Smooth muscle cell (in vitro differentiated cells): Measurements from ENCODE around the gene ASIC1. TPM values are rescaled to one million over a fixed set of nuclear protein-coding genes. Genes with fewer than 3 reads are reported as not detected.

Source experiments
- DNase-seq: peaks from one replicate; lab custom pipeline; 2025; ENCODE audit not compliant: unreplicated experiment; lab: John Stamatoyannopoulos, UW
- H2AFZ ChIP-seq: fragments of 200-600 bp; sonication (generic); 2 replicates; pipeline ENCODE4 v1.6.0; 2016; ENCODE audit warnings: antibody characterized with exemption, low read depth, mild to moderate bottlenecking
- H3F3A ChIP-seq: fragments of 200-600 bp; sonication (generic); 2 replicates; pipeline ENCODE4 v1.6.0; 2017; ENCODE audit warnings: antibody characterized with exemption, low read depth
- H3K27ac ChIP-seq: fragments of 200-600 bp; sonication (generic); 2 replicates; pipeline ENCODE4 v1.5.1; 2016; ENCODE audit warnings: low read depth, mild to moderate bottlenecking
- H3K27me3 ChIP-seq: fragments of 200-600 bp; sonication (generic); 2 replicates; pipeline ENCODE4 v1.6.1; 2016; ENCODE audit warnings: low read depth, mild to moderate bottlenecking
- H3K36me3 ChIP-seq: fragments of 200-600 bp; sonication (generic); 2 replicates; pipeline ENCODE4 v1.5.1; 2016; ENCODE audit warnings: low read depth
- H3K4me1 ChIP-seq: fragments of 200-600 bp; sonication (generic); 2 replicates; pipeline ENCODE4 v1.5.1; 2016; ENCODE audit warnings: low read depth
- H3K4me2 ChIP-seq: fragments of 200-600 bp; sonication (generic); 2 replicates; pipeline ENCODE4 v1.6.0; 2016; ENCODE audit warnings: mild to moderate bottlenecking
- H3K4me3 ChIP-seq: fragments of 200-600 bp; sonication (generic); 2 replicates; pipeline ENCODE4 v1.5.1; 2016; ENCODE audit warnings: mild to moderate bottlenecking
- H3K79me2 ChIP-seq: fragments of 200-600 bp; sonication (generic); 2 replicates; pipeline ENCODE4 v1.6.0; 2016; ENCODE audit warnings: low read depth, mild to moderate bottlenecking
- H3K9ac ChIP-seq: fragments of 200-600 bp; sonication (generic); 2 replicates; pipeline ENCODE4 v1.6.0; 2016; ENCODE audit warnings: low read depth
- H3K9me3 ChIP-seq: fragments of 200-600 bp; sonication (generic); replicated peaks from 2 replicates; pipeline ENCODE4 v1.5.1; 2016; ENCODE audit warnings: low read depth
- H4K20me1 ChIP-seq: fragments of 200-600 bp; sonication (generic); 2 replicates; pipeline ENCODE4 v1.6.0; 2016; ENCODE audit warnings: low read depth
- CTCF ChIP-seq: fragments of 200-600 bp; sonication (generic); IDR thresholded peaks from 2 replicates; pipeline ENCODE4 v1.5.1; 2017; ENCODE audit warnings: borderline replicate concordance, mild to moderate bottlenecking, antibody characterized with exemption; ENCODE audit not compliant: insufficient read depth, poor library complexity, severe bottlenecking
- WGBS: methylation state at CpG from one replicate; pipeline ENCODE4 v1.1.7; 2016; ENCODE audit warnings: low lambda C conversion rate; 5-methylcytosine and 5-hydroxymethylcytosine counted together
- polyA plus RNA-seq: library from polyadenylated mRNA; unstranded; fragments of >200 nt; fragmentation: Nextera tagmentation; extraction: Ambion mirVana; gene quantifications from 2 replicates; pipeline ENCODE4 v1.2.1, GENCODE V29; 2016
- total RNA-seq: library from RNA; depleted of rRNA; stranded (reverse); fragments of >200 nt; gene quantifications from 2 replicates; pipeline ENCODE4 v1.2.3, GENCODE V29; 2014

Gene ASIC1
- total and polyA plus RNA-seq, 2 experiments from 2014 or later: 0.45 to 1.5 TPM

GRCh38 chr12:50047693-50048250 lies 9.6 kb upstream of the ASIC1 start:
- Histone ChIP-seq H3K27ac (no peak overlapping the region), H2AFZ (no peak overlapping the region), H3K9ac (no peak overlapping the region), H3K36me3 (no peaks in the 10 kb centered on the region), H3K4me3 (no peak overlapping the region), H3F3A (no peaks in the 10 kb centered on the region), H3K79me2 (no peaks in the 10 kb centered on the region), H3K4me2 (no peak overlapping the region), H4K20me1 (no peaks in the 10 kb centered on the region), H3K4me1 (peaks cover 14% of the 10 kb centered on the region), H3K9me3 (no peaks in the 10 kb centered on the region), H3K27me3 (peaks cover 11% of the 10 kb centered on the region)
- TF ChIP-seq CTCF: no peak
- WGBS: 76% methylated on average over 7 of the region's 7 CpGs
- no peak for DNase-seq

- Histone ChIP-seq H3K27me3 (peaks cover 11% of the 10 kb centered on the region), H2AFZ (no peak overlapping the region), H3K27ac (no peak overlapping the region), H3K4me3 (no peak overlapping the region), H3K9ac (no peak overlapping the region), H4K20me1 (no peaks in the 10 kb centered on the region), H3K4me1 (peaks cover 14% of the 10 kb centered on the region), H3K36me3 (no peaks in the 10 kb centered on the region), H3K79me2 (no peaks in the 10 kb centered on the region), H3K9me3 (no peaks in the 10 kb centered on the region), H3F3A (no peaks in the 10 kb centered on the region), H3K4me2 (peak overlapping the region; percentile 90)
- WGBS: 89% methylated on average over 3 of the region's 3 CpGs
- DNase-seq: no peak
- TF ChIP-seq CTCF: no peak
Observed at GRCh38 chr12:50049254-50050118, 7.9 kb upstream of the ASIC1 start.

- 87% methylated on average over 3 of the region's 3 CpGs for WGBS
- H3K4me3 ChIP-seq: peak overlapping the region; percentile 44
- H2AFZ ChIP-seq: no peak overlapping the region
- no peak for DNase-seq
- no peaks in the 10 kb centered on the region for H3K36me3 ChIP-seq
- H3K9ac ChIP-seq: no peak overlapping the region
- H3K27ac ChIP-seq: no peak overlapping the region
- H3F3A ChIP-seq: no peaks in the 10 kb centered on the region
- H3K79me2 ChIP-seq: no peaks in the 10 kb centered on the region
- peak overlapping the region; percentile 90 for H3K4me2 ChIP-seq
- TF ChIP-seq CTCF: no peak
- peaks cover 14% of the 10 kb centered on the region for H3K4me1 ChIP-seq
- peaks cover 11% of the 10 kb centered on the region for H3K27me3 ChIP-seq
- no peaks in the 10 kb centered on the region for H4K20me1 ChIP-seq
- H3K9me3 ChIP-seq: no peaks in the 10 kb centered on the region
Observed at GRCh38 chr12:50050119-50050385, 7.3 kb upstream of the ASIC1 start.
